Activated naive CD4-positive, alpha-beta T cell treated with anti-CD3 and anti-CD28 coated beads, Interleukin-2, amount 50 U/mL, for 72 hours (primary cell): ENCODE results near the gene GRIN1. TPM values are rescaled to one million over a fixed set of nuclear protein-coding genes. Genes with fewer than 3 reads are reported as not detected.
A peak's percentile ranks its signal among the peaks of the same experiment; 100 is the strongest.

Source experiments
- ATAC-seq, 2 donors: fragments of 150-1000 bp; cut with Tn5 transposase; 2 replicates each; pipeline ENCODE4 v1.10.0; 2021; ENCODE audit warnings: mild to moderate bottlenecking in 2 of 2, moderate library complexity in 2 of 2
- DNase-seq, 2 donors: peaks; one replicate each; pipeline ENCODE4 v3.0.0; 2021 to 2022; ENCODE audit warnings: low spot score in 2 of 2
- H3K27ac Mint-ChIP-seq, 2 donors: one replicate each; pipeline ENCODE4 v1.8.0; 2022; ENCODE audit warnings: mild to moderate bottlenecking in 2 of 2, mixed read lengths in 2 of 2
- H3K36me3 Mint-ChIP-seq, 2 donors: one replicate each; pipeline ENCODE4 v1.8.0; 2022; ENCODE audit warnings: mixed read lengths in 2 of 2
- H3K9me3 Mint-ChIP-seq, 2 donors: one replicate each; pipeline ENCODE4 v1.8.0; 2022; ENCODE audit warnings: mixed read lengths in 2 of 2
- total RNA-seq, 2 donors: library from RNA; stranded (reverse); gene quantifications; one replicate each; pipeline ENCODE4 v1.2.3, GENCODE V29; 2022

GRIN1 gene
- total RNA-seq, 2 donors from 2014 or later: 0.10 TPM; not detected in 1

DNA sequence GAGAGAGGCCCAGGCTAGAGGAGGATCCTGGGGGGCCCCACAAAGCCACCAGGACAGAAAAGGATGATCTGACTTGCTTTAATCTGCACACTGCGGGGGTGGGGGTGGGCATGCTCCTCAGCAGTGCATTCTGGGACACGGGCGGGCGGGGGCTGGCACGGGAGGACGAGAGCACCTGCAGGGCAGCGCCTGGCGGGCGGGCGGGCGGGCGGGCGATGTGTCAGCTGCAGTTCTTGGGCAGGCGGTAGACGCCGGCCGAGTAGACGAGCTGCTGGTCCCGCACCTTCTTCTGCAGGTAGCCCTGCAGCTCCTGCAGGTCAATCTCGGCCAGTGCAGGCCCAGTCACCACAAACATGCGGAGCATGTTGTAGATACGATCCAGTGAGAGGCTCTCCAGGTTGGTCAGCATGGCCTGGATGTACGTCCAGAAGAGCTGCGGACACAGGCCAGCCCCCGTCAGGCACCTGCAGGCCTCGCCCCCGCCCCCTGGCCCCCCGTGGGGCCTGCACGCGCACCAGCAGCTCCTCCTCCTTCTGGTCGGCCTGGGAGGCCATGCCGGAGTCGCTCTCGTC, 35.9 kb downstream of the GRIN1 start:
- ATAC-seq: no peak
- no peak for DNase-seq
- no peaks in the 10 kb centered on the region for H3K9me3 Mint-ChIP-seq
- H3K36me3 Mint-ChIP-seq: no peaks in the 10 kb centered on the region
- H3K27ac Mint-ChIP-seq: no peak overlapping the region

DNA sequence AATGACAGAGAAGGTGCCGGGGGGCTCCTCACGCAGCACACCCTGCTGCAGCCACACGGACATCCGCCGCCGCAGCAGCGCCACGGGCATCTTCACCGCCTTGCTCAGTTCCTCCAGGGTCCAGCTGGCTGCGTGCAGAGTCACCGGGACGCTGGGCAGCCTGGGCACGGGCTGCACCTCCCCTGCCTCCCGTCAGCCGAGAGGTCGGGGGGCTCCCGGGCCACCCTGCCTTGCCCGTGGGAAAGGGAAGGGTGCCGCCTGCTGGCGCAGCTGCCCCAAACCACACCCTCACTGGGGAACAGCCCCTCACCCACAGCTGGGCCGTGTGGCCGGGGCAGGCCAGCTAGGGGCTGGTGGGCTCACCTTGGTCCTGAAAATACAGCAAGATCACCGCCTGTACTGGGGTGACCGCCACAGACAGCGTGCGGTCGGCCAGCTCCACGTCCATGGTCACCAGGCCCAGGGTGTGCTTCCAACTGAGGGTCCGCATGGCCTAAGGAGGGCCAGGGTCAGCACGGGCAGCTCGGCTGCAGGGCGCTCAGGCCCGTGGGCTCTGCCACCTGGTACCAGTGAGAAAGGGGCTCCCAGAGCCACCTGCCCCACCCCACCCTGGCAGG, 36.5 kb downstream of the GRIN1 start:
- H3K9me3 Mint-ChIP-seq: no peaks in the 10 kb centered on the region
- no peak for ATAC-seq
- no peaks in the 10 kb centered on the region for H3K36me3 Mint-ChIP-seq
- no peak overlapping the region for H3K27ac Mint-ChIP-seq
- no peak for DNase-seq

DNA sequence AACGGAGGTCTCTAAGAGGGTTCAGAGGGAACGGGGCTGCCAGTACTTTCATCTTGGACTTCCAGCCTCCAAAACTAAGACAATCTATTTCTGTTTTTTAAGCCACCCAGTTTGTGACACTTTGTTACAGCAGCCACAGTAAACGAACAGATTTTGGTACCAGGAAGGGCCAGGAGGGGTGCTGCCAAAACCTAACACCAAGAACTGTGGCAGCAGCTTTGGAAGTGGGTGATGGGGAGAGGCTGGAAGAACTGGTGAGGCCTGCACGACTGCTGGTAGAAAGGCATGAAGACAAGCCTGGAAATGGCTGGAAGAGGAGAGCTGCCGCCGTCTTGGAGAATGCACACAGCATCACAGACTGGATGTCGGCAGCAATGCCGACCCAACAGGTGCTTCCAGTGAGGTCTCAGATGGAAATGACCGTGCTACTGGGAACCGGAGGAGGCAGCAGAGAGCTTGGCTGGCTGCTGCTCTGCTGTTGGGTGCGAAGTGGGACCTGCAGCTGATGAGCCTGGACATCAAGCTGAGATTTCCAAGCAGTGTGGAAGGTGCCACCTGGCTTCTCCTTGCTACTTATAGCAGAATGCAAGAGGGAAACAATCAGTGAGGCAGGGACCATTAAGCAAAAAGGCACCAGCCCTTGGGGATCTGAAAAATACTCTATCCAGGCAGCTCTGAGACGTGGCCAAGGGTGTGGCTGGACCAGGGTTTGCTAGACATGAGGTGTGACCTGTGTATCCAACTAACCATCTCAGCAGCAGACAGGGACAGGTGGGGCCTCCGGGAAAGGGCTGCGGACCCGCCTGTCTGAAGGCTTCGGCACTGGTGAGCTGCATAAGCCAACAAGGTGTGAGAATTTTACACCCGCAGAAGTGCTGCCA, 37.6 kb downstream of the GRIN1 start:
- DNase-seq (no peak), ATAC-seq (peak; percentile 33 to 52)
- H3K36me3 Mint-ChIP-seq: no peaks in the 10 kb centered on the region
- H3K27ac Mint-ChIP-seq: no peak overlapping the region
- no peaks in the 10 kb centered on the region for H3K9me3 Mint-ChIP-seq

DNA sequence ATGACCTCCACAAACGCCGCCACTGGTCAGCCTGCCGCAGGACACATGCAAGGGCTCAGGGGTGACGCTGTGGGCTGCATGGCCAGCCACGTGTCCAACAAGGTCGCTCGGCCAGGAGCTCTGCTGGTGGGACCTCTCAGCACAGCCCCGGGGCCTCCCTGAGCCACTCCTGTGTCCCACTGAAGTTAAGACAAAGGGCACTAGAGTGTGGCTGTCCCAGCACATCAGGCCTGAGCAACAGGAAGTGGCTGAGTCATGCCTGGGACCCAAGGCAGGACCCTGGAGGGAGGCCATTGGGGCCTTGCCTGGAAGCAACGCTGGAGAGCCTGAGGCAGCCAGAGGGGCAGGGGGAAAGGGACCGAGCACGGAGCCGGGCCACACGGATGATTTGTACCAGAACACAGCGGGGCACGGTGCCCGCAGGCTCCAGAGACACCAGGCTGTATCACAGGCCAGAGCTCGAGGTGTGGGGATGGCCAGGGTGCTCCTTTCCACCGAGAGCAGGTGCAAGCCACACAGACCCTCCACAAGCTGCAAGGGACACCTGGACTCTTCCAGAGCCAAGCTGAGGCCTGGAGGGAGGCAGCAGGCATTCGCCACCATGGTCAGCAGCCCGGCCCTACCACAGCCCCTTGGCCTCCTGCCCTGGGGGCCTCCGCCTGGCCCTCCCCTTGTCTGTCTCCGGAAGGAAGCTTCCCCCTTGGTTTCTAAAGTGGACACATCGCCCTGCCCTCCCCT, 39.4 kb downstream of the GRIN1 start:
- ATAC-seq: no peak
- Mint-ChIP-seq H3K36me3 (peaks cover 0 to 5% of the 10 kb centered on the region in 2 donors), H3K27ac (peak overlapping the region in 1 of 2 donors; percentile 35), H3K9me3 (no peaks in the 10 kb centered on the region)
- no peak for DNase-seq

DNA sequence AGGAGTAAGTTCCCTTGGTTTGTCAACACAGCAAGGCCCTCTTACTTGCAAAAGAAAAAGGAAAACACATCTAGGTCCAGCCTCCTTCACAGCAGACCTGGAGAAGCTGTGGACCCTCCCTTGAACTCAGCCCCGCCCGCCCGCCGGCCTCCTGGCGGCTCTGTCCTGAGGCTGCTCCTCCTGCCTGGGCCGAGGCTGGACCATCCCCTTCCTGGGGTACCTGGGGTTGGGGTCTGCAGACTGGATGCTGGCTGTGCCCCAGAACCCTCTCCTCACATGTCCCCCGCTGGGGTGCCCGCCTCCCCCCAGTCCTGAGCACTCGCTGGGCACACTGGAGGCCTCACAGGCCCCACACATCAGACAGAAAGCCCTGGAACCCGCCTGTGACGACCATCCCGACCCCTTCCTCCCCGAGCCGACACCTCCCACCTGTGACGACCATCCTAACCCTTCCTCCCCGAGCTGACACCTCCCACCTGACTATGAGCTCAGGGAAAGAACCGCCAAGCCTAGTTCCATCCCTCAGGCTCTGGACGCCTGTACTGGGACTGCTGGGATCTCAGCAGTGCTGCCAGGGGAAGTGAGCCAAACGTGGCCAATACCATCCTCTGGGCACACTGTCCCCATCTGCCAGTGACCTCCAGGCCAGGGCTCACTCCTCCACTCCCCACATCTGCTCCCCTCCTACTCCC, 40.1 kb downstream of the GRIN1 start:
- H3K9me3 Mint-ChIP-seq: no peaks in the 10 kb centered on the region
- peaks cover 0 to 5% of the 10 kb centered on the region in 2 donors for H3K36me3 Mint-ChIP-seq
- DNase-seq (no peak), ATAC-seq (no peak)
- peak overlapping the region in 1 of 2 donors; percentile 35 for H3K27ac Mint-ChIP-seq

DNA sequence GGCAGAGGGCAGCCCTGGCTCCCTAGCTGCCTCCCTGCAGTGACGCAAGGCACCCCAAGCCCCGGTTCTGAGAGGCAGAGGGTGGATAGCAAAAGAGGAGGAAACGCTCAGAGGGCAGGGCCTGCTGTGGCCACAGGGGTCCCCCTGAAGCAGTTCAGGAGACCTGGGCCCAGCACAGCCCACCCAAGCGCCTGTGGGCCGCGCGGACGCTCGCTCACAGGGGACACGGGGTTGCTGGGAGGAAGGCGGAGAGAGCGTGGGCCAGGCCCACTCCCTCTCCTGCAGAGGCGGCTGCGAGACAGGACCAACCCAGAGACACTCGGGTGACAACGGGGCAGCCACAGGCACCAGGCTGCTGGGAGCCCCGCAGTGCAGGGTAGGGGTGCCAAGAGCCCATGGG, 40.8 kb downstream of the GRIN1 start:
- peak overlapping the region in 1 of 2 donors; percentile 35 for H3K27ac Mint-ChIP-seq
- ATAC-seq: no peak
- H3K9me3 Mint-ChIP-seq: no peaks in the 10 kb centered on the region
- DNase-seq: no peak
- peaks cover 0 to 5% of the 10 kb centered on the region in 2 donors for H3K36me3 Mint-ChIP-seq

DNA sequence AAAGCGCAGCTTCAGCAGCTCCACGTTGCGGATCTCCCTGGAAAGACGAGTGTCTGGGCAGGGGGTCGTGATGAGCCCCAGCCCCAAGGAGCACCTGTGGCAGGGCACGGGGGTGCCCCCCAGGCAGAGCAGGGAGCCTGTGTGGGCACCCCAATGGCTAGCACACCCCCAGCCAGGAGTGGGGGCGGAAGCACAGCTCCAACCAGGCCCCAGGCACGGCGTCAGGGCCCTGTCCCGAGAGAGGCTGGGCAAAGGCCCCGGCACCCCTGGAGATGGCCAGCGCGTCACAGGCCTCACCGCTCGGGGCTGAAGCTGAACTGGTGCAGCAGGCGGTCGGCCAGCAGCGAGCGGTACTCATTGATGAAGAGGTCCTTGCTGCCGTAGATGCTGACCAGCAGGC, 41.5 kb downstream of the GRIN1 start:
- ATAC-seq: no peak
- Mint-ChIP-seq H3K27ac (no peak overlapping the region), H3K9me3 (no peaks in the 10 kb centered on the region), H3K36me3 (peaks cover 0 to 5% of the 10 kb centered on the region in 2 donors)
- DNase-seq: no peak

DNA sequence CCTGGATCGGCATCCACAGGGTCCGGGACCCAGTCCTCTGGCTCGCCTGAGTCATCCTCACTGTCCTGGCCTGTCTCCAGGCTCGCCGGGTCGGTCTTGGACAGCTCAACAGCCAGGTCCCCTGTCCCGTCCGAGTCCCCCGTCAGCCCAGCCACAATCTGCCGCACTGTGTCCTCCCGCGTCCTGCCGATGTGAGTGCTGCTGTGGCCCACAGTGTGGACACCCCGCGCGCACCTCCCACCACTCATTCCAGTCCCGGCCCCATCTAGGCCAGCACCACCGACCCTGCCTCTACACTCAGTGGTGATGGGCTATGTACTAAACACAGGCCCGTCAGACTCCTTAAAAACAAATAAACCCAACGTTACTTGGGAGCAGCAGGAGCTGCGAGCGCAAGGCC, 42.7 kb downstream of the GRIN1 start:
- H3K27ac Mint-ChIP-seq: no peak overlapping the region
- H3K36me3 Mint-ChIP-seq: peaks cover 0 to 5% of the 10 kb centered on the region in 2 donors
- H3K9me3 Mint-ChIP-seq: no peaks in the 10 kb centered on the region
- DNase-seq (no peak), ATAC-seq (no peak)

DNA sequence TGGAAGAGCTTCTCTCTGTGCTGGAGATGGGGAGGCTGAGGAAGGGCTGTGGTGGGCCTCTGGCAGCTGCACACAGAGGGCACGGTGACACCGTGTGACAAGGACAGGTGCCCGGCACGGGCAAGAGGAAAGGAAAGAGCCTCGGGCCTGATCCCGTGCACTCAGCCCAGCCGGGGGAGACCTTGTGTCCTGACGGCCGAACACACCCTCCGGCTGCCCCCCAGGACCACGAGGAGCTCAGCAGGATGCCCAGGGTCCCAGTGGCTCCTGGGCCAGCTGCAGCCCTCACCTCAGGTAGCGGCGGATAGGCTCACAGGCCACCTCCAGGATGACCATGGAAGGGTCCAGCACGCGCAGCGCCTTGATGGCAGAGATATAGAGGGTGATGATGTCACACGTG, 43.9 kb downstream of the GRIN1 start:
- Mint-ChIP-seq H3K27ac (no peak overlapping the region), H3K9me3 (no peaks in the 10 kb centered on the region), H3K36me3 (peaks cover 0 to 16% of the 10 kb centered on the region in 2 donors)
- DNase-seq: no peak
- no peak for ATAC-seq

DNA sequence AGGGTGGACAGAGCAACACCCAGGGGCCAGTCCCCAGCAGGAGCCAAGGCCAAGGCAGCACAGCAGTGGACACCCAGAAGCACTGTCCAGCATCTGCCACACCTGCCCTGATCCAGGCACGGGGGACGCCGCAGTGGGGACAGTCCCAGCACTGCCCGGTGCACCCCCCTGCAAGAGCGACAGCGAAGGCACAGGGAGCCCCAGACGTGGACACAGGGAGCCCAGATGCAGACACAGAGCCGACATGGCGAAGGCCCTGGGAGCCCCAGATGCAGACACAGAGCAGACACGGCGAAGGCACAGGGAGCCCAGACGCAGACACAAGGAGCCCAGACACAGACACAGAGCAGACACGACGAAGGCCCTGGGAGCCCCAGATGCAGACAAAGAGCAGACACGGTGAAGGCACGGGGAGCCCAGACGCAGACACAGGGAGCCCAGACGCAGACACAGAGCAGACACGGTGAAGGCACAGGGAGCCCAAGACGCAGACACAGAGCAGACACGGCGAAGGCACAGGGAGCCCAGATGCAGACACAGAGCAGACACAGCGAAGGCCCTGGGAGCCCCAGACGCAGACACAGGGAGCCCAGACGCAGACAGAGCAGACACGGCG, 45.1 kb downstream of the GRIN1 start:
- Mint-ChIP-seq H3K36me3 (peaks cover 0 to 16% of the 10 kb centered on the region in 2 donors), H3K27ac (no peak overlapping the region)

DNA sequence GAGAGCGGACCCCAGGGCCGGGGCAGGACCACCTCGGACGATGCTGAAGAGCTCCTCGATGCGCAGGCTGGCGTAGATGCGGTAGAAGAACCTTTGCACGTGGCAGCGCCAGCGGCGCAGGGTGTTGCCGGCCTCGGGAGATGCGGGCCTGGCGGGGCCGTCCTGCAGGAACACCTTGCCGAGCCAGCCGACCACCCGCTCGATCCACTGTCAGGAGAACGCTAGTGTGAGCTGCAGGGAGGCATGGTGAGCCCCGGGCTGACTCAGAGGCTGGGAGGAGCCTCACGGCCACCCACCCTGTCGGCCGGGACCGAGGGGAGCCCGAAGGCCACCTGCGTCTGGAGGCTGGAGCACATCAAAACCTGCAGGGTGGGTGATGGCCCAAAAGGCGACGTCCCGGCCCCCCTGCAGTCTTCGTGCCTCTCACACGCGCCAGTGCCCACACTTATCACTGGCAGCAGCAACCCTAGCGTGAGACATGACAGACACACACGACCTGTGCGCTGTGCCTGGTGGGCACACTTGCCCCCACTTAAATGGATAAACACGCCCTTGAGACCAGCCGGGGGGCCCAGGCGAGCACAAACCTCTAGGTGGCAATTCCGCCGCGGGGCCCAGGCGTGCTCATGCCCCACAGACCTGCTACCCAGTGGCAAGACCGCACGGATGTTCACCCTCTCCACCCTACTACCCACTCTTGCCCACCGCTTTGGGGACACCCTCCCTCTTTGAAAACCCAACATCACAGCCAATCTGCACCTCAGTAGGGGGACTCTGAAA, 46.1 kb downstream of the GRIN1 start:
- H3K36me3 Mint-ChIP-seq: peaks cover 0 to 16% of the 10 kb centered on the region in 2 donors
- DNase-seq (no peak), ATAC-seq (no peak)
- no peaks in the 10 kb centered on the region for H3K9me3 Mint-ChIP-seq
- no peak overlapping the region for H3K27ac Mint-ChIP-seq

More for the DNA sequence above, 45.1 kb downstream of the GRIN1 start:
- DNase-seq: no peak
- H3K9me3 Mint-ChIP-seq: no peaks in the 10 kb centered on the region
- ATAC-seq: no peak

DNA sequence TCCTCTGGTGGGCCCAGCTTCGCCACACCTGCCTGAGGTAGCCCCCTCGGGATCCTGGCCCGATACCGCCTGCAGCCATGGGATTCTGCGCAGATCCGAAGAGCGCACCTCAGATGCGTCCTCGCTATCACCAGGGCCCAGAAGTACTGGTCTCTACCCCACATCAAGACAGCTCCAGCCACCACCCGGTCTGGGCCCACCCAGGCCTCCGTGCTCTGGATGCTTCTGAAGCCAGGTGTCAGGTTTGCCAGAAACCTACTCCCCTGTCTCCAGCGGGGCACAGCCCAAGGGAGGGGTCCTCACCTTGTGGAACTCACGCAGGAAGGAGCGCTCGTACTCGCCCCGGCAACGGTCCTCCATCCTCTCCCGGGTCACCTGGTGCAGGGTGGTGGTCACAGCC, 47.0 kb downstream of the GRIN1 start:
- peaks cover 0 to 16% of the 10 kb centered on the region in 2 donors for H3K36me3 Mint-ChIP-seq
- DNase-seq (no peak), ATAC-seq (no peak)
- H3K9me3 Mint-ChIP-seq: no peaks in the 10 kb centered on the region
- no peak overlapping the region for H3K27ac Mint-ChIP-seq

DNA sequence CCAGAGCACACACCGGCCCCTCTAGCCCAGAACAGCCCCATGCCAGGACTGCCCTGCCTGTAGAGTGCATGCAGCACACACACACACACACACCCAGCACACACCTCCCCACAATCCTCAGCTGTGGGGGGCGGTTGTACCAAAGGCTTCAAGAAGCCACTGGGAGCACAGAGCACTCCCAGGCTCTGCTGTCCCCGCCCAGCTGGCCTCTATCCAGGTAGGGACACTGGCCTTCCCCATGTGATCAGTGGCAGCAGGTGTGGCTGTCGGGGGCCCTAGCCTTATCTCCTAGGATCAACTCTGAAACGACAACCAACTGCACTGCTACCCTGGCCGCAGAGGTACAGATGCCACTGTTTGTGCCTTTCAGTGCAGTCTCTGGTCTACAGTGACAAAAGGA, 47.4 kb downstream of the GRIN1 start:
- no peak overlapping the region for H3K27ac Mint-ChIP-seq
- no peak for DNase-seq
- peaks cover 0 to 16% of the 10 kb centered on the region in 2 donors for H3K36me3 Mint-ChIP-seq

DNA sequence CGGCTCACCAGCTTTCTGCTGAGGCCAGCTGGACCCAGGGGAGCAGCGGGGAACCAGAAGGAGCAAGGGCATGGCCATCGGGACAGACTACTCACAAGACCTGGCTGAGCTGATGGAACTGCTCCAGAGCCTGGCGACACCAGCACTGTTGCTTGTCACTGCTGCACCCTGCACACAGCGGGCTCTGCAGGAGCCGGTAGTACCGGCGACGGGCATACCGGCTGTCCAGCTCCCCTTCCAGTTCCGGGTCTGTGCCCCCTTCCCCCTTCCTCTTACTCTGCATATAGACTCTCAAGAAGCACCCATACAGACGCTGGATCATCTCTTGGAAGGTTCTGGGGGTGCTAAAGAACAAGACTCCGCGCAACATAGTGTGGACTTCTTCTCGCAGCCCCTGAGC, 48.4 kb downstream of the GRIN1 start:
- peaks cover 0 to 11% of the 10 kb centered on the region in 2 donors for H3K36me3 Mint-ChIP-seq
- ATAC-seq (no peak), DNase-seq (no peak)
- no peaks in the 10 kb centered on the region for H3K9me3 Mint-ChIP-seq
- peak overlapping the region; percentile 90 to 93 for H3K27ac Mint-ChIP-seq

More for the DNA sequence above, 47.4 kb downstream of the GRIN1 start:
- no peak for ATAC-seq
- no peaks in the 10 kb centered on the region for H3K9me3 Mint-ChIP-seq

DNA sequence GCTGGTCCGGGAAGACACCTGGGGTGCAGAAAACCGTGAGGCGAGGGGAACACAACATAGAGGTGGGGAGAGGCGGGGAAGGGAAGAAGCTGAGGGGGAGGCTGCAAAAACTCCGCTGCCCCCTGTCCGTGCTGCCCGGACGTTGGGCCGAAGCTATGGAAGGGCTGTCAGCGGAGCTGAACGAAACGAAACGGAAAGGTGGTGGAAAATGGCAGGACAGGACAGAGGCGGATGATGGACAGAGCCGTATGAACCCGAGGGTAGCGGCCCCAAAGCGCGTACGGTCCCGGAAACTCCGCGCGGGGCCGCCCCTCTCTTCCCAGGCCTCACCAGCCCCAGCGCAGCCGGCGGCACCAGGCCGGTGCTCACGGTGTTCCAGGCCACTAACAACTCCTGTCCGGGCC, 49.1 kb downstream of the GRIN1 start:
- peaks cover 0 to 11% of the 10 kb centered on the region in 2 donors for H3K36me3 Mint-ChIP-seq
- H3K27ac Mint-ChIP-seq: peak overlapping the region; percentile 90 to 93
- ATAC-seq (peak; percentile 20 to 23), DNase-seq (no peak)
- H3K9me3 Mint-ChIP-seq: no peaks in the 10 kb centered on the region
